T-helper 1 cell (primary cell): ENCODE measurements around the gene C16orf95.
A peak's percentile ranks its signal among the peaks of the same experiment; 100 is the strongest.
"Not testable (repeated sequence)": the region's sequence is repeated elsewhere in the genome, so short reads cannot be mapped to it uniquely, and the experiment has no call there.

Experiments
- DNase-seq, 5 donors: peaks; one replicate each; pipeline ENCODE4 v3.0.0-alpha.2; 2012 to 2020
- total RNA-seq, 4 donors: gene quantifications; one replicate each; lab custom pipeline; 2026; lab: John Stamatoyannopoulos, UW

The C16orf95 gene, protein sequence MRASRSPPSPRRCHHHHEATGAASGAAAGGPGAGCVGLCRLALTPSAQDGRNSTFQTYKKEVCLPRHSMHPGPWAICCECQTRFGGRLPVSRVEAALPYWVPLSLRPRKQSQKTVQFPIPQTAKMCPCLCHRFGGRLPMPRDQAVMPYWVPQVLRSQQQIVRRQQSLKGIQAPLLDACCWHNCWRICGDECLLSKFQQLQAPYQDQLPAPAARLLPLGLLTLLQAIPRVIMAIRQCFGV
- total RNA-seq: 0.46 to 0.80 (median 0.51) reads per million in 4 donors

DNA sequence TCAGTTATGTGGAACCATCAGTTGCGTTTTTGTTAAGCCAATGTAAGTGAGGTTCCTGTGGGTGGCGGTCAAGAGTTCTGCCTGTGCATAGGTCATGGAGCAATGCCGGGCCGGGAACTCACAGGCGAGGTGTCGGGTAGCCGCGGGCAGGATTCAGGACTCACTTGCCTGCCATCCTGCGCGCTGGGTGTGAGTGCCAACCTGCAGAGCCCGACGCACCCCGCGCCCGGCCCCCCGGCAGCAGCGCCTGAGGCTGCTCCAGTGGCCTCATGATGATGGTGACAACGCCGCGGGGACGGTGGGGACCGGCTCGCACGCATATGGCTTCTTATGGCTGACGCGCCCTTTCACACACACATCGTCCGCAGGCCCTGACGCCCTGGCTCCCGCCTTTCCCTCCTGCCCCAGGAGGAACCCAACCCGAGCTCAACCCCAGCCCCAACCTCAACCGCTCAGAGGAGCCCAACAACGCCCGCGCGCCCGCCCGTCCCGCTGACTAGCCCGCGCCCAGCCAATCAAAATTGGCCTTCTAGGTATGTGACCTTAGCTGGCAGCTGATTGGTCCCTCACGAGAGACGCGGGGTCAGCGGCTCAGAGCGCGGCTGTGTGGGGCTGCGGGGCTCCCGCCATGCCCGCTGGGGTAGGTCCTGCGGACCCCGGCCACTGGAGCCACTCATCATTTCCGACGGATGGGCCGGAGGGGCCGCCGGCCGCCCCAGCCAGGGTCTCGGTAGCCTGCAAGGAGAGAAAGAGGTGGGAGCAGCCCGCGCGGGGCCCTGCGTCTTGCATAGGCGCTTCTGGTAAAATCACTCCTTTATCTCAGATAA is at the start of gene C16orf95:
Gene C16orf95 (minus strand): TSS at position 470 of the 827 bp plus-strand sequence. CDS start 150 bp downstream, at position 320.
- peak; percentile 88 to 96 (median 93) for DNase-seq

- no peak for DNase-seq
These were observed 49.7 kb upstream of the C16orf95 start for GRCh38 chr16:87366930-87367329.

- no peak for DNase-seq
These were observed 49.1 kb upstream of the C16orf95 start for GRCh38 chr16:87366288-87366687.

DNA sequence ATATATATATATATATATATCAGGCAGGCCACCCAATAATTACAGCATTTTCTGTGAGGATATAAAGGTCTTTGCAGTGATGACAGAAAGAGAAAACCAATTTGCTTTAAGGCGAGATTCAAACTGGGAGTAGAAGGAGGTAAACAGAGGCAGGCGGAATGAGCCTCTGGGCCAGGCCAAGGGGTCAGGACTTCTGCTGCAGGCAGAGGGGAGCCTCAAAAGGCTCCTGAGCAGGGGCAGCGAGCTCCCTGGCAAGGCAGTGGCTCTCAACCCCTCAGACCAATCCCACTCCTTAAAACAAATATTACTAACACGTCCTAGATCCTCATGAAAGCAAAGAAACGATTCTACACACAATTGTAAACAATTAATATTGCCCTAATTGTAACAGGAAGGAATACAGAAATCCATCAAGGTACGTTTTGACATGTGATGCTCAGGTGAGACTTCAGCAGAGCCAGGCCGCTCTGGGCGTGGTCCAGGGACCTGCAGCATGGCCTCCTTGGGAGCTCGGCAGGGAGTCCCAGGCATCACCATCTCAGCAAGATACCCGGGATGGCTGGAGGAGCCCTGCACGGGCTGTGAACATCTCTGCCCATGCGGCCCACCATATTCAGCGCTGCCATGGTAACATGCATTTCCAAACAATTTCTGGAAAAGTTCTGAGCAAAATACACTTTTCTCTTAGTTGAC is 48.0 kb upstream of the C16orf95 start:
- DNase-seq: no peak

- no peak for DNase-seq
These were observed 46.7 kb upstream of the C16orf95 start for GRCh38 chr16:87363771-87364455.

- not testable (repeated sequence) for DNase-seq
These were observed 45.8 kb upstream of the C16orf95 start for GRCh38 chr16:87362828-87363559.

DNA sequence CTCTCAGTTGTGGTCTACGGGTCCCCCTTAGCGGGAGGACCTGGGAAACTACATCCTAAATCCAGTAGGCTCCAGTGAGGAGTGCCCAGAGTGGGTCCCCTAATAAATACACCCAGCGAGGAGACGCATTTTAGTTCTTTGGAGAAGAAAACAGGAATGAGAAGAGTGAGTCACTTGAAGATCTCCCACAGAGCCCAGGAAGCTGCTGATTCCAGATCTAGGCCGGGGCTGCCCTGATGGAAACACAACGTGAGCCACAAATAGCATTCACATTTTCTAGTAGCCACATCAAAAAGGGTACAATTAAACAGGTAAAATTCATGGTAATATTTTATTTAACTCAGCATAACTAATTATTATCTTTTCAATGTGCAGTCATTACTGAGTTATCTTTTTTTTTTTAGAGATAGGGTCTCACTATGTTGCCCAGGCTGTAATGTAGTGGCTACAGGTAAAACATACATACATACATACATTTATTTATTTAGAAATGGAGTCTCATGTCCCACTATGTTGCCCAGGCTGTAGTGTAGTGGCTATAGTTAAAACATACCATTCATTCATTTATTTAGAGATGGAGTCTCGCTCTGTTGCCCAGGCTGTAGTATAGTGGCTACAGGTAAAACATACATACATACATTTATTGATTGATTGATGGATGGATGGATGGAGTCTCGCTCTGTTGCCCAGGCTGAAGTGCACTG is 44.9 kb upstream of the C16orf95 start:
- no peak for DNase-seq

- DNase-seq: no peak
These were observed 43.8 kb upstream of the C16orf95 start for GRCh38 chr16:87360862-87361610.

- no peak for DNase-seq
These were observed 41.9 kb upstream of the C16orf95 start for GRCh38 chr16:87359121-87359520.

GRCh38 chr16:87358696-87359095 is 41.5 kb upstream of the C16orf95 start:
- no peak for DNase-seq

GRCh38 chr16:87358250-87358649 is 41.1 kb upstream of the C16orf95 start:
- no peak for DNase-seq

DNA sequence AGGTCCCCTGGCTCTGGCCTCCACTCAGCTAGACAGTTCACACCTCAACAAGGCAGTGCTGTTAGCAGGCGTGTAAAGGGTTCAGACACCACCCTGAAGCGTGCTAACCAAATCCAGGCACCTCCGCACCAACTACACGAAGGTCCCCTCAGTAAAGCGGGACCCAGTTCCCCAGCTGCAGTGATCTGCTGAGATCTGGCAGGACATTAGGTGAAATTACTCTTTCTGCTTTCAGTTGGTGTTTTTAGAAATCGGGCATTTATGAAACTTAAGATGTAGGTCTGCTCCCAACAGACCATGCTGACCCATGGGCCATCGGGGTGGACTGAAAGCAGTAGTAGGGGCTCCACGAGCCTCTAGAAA is 39.3 kb upstream of the C16orf95 start:
- DNase-seq: no peak

DNA sequence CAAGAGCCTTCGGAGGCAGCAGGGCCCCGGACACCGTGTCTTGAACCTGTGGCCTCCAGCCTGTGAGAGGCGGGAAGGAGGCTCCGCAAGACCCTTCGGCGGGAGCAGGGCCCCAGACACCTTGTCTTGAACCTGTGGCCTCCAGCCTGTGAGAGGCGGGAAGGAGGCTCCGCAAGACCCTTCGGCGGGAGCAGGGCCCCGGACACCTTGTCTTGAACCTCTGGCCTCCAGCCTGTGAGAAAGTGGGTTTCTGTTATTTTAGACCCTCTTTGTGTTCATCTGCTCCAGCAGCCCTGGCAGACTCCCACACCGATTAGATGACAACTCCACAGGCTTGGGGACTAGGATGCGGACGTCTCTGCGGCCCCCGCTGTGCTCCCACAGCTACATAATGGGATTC is 36.4 kb upstream of the C16orf95 start:
- DNase-seq: no peak

GRCh38 chr16:87352818-87353217 is 35.6 kb upstream of the C16orf95 start:
- DNase-seq: no peak

- DNase-seq: no peak
These were observed 34.1 kb upstream of the C16orf95 start for GRCh38 chr16:87351320-87351698.

DNA sequence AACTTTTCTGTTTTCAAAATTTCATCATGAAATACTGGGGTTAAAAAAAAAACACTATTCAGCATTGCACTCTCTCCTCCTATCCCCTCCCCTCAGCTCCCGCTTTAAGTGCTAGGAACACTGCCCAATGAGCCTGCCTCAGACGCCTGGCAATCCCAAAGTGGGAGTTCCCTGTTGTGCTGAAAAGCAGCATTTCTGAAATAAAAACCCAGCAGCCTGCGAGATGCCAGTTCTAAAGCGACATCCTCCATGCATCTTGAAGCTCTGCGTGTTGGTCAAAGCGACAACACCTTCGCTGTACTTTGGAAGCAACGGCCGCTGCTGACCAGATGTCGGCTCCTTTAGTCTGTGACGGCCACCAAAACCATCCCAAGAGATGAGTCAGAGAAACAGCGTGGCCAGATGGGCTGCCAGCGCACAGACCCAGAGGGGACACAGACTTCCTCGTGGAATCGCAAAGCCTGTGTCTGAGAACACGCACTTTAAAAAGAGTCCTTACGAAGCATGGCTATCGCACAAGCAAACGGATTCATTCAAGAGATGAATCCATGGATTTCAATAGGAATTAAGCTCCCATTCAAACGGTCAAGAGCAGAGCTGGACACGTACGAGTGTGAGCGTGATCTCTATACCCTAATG is 33.6 kb upstream of the C16orf95 start:
- no peak for DNase-seq

GRCh38 chr16:87350031-87350430 is 32.8 kb upstream of the C16orf95 start:
- no peak for DNase-seq

DNA sequence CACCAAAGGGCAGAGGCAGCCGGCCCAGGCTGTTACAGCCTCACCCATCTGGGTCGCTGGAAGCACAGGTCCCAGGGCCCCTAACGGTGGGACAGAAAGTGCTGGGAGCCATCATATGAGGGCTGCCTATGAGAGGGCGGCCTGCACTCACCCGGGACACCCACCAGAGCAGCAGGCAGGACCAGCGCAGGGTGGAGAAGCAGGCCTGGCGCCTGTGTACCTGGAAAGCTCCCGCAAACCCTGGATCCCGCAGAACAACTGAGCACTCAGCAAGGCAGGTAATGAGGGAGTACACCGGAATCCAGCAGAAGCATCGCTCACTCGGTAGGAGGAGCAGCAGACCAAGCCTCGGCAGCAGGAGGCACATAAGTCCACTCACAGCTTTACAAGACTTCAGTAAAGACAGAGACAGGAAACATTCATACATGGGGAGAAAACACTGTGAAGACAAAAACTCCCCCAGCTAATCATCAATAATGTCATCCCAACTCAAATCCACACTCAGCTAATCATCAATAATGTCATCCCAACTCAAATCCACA is 31.5 kb upstream of the C16orf95 start:
- DNase-seq: no peak

DNA sequence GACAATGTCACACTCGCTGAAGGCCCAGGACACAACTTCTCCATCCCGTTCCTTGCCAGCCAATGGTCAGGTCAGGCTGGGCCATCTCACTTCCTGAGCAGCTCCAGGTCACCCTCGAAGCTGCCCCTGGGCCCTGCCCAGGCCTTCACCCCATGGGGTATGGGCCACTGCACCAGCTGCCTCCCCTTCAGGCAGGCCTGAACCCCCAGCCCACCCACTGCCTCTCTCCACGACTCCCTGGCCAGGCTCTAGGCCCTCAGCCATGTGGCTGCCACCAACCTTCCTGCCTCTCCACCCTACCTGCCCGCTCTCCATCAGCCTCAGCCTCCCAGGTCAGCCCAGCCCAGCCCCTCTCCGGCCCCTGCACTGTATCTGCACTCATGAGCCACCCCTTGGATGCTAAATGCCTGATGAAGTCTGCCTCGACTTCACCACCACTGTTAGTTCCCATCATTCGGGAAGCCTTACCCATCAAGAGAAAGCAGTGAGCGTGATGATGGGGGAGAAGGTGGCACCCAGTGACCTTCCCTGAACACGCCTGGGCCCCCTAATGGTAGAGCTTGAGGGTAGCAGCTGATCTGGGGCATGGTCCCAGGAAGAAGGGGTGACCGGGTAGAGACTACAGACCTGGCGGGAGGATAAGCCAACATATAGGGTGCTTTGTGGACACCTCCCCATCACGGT is 30.9 kb upstream of the C16orf95 start:
- no peak for DNase-seq
